Body of pancreas (tissue), 4 donors: ENCODE measurements around the gene KIZ. TPM values are rescaled to one million over a fixed set of nuclear protein-coding genes. Genes with fewer than 3 reads are reported as not detected.

Source experiments
- ATAC-seq: fragments of 150-250 bp; one replicate; pipeline ENCODE4 v1.9.1; 2016
- DNase-seq, 4 donors: peaks; one replicate each; pipeline ENCODE4 v3.0.0-alpha.2; 2019
- H3K27ac ChIP-seq, 4 donors: fragments of 200-600 bp; sonication (generic); 1 replicate in 3 of 4; 2 replicates in 1 of 4; pipeline versions ENCODE4 v1.5.1 to v1.6.1; 2016 to 2019; ENCODE audit warnings: mild to moderate bottlenecking in 1 of 4, mixed read lengths in 1 of 4, moderate library complexity in 1 of 4
- H3K27me3 ChIP-seq, 2 donors: fragments of 200-600 bp; sonication (generic); one replicate each; pipeline ENCODE4 v1.6.0; 2016; ENCODE audit warnings: mild to moderate bottlenecking in 1 of 2
- H3K36me3 ChIP-seq, 2 donors: fragments of 200-600 bp; sonication (generic); replicated peaks in 1 of 2; 2 replicates each; pipeline ENCODE4 v1.5.1; 2016; ENCODE audit warnings: low read depth in 2 of 2; ENCODE audit not compliant: insufficient read depth in 1 of 2
- H3K4me1 ChIP-seq: fragments of 200-600 bp; sonication (generic); one replicate; pipeline ENCODE4 v1.6.0; 2016
- H3K4me3 ChIP-seq, 2 donors: fragments of 200-600 bp; sonication (generic); 1 replicate in 1 of 2; 2 replicates in 1 of 2; pipeline ENCODE4 v1.5.1; 2016 to 2019
- H3K9me3 ChIP-seq, 3 donors: fragments of 200-600 bp; sonication (generic); 1 replicate in 2 of 3; 2 replicates in 1 of 3; pipeline ENCODE4 v1.5.1; 2016
- POLR2A ChIP-seq, 3 donors: fragments of 450-650 bp; IDR thresholded peaks; one replicate each; pipeline ENCODE4 v1.6.1; 2016; ENCODE audit warnings: antibody characterized with exemption in 3 of 3, mild to moderate bottlenecking in 2 of 3
- WGBS, 2 donors: methylation state at CpG; one replicate each; pipeline ENCODE4 v1.1.5; 2017; 5-methylcytosine and 5-hydroxymethylcytosine counted together
- intact Hi-C: fragments of 100-400 bp; cut with DNase I; formaldehyde crosslinking; loops from one replicate; pipeline ENCODE4 v1.15.1; 2023
- total RNA-seq, 2 donors: library from RNA; depleted of rRNA; stranded (reverse); fragments of >200 nt; gene quantifications; one replicate each; pipeline ENCODE4 v1.1.0, GENCODE V29; 2016
- TF ChIP-seq, protein P1 (sequence below), 7 experiments: fragments of 450-650 bp in 4 of 7; fragments of 200-600 bp in 3 of 7; sonication (generic) in 3 of 7; IDR thresholded peaks; one replicate each; pipeline ENCODE4 v1.5.1; 2016 to 2019; ENCODE audit warnings: antibody characterized with exemption in 7 of 7

The KIZ gene
- total RNA-seq, 2 donors from 2014 or later: 17.1 to 28.7 TPM

DNA sequence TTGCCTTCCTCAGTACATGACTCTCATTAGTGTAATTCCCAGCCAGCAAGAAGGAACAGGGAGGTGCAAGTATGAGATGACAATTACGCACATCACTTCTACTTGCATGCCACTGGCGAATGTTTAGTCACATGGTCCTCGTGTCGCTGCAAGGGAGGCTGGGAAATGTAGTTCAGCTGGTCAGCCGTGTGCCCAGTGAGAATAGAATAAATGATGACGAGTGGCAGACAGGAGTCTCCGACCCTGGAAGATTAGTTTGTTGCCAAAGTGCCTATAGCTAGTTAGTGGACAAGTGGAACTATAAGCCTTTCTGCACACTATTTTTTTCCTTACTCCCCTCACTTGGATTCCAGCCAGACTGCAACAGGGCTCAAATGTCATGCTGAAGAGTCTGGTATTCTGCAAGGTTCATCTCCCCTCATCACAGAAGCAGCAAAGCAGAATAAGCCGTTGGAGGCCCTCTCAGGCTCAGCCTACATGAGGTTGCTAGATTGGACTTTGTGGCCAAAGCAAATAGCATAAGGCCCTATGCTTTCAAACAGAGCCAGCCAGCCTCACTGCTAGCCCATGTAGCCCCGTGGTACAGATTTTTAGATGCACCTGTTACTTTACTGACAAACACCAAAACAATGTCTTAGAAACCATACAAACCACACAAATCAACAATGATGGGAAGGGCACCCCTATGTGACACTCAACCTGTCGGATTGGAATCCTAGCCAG, 29.4 kb upstream of the KIZ start:
- intact Hi-C loops: no loop called here
- TF ChIP-seq POLR2A (IDR thresholded peaks at IDR 0.05): no peak
- TF ChIP-seq, protein P1, sequence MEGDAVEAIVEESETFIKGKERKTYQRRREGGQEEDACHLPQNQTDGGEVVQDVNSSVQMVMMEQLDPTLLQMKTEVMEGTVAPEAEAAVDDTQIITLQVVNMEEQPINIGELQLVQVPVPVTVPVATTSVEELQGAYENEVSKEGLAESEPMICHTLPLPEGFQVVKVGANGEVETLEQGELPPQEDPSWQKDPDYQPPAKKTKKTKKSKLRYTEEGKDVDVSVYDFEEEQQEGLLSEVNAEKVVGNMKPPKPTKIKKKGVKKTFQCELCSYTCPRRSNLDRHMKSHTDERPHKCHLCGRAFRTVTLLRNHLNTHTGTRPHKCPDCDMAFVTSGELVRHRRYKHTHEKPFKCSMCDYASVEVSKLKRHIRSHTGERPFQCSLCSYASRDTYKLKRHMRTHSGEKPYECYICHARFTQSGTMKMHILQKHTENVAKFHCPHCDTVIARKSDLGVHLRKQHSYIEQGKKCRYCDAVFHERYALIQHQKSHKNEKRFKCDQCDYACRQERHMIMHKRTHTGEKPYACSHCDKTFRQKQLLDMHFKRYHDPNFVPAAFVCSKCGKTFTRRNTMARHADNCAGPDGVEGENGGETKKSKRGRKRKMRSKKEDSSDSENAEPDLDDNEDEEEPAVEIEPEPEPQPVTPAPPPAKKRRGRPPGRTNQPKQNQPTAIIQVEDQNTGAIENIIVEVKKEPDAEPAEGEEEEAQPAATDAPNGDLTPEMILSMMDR (IDR thresholded peaks at IDR 0.05): no peak
- Histone ChIP-seq H3K27me3 (peaks cover 0 to 14% of the 10 kb centered on the region in 2 donors), H3K4me1 (peaks cover 18% of the 10 kb centered on the region), H3K9me3 (no peaks in the 10 kb centered on the region), H3K4me3 (no peak overlapping the region), H3K36me3 (no peaks in the 10 kb centered on the region), H3K27ac (no peak overlapping the region)
- DNase-seq (no peak), ATAC-seq (no peak)
- 47 to 56% methylated on average over 9 to 10 of the region's 10 CpGs for WGBS, 2 donors

DNA sequence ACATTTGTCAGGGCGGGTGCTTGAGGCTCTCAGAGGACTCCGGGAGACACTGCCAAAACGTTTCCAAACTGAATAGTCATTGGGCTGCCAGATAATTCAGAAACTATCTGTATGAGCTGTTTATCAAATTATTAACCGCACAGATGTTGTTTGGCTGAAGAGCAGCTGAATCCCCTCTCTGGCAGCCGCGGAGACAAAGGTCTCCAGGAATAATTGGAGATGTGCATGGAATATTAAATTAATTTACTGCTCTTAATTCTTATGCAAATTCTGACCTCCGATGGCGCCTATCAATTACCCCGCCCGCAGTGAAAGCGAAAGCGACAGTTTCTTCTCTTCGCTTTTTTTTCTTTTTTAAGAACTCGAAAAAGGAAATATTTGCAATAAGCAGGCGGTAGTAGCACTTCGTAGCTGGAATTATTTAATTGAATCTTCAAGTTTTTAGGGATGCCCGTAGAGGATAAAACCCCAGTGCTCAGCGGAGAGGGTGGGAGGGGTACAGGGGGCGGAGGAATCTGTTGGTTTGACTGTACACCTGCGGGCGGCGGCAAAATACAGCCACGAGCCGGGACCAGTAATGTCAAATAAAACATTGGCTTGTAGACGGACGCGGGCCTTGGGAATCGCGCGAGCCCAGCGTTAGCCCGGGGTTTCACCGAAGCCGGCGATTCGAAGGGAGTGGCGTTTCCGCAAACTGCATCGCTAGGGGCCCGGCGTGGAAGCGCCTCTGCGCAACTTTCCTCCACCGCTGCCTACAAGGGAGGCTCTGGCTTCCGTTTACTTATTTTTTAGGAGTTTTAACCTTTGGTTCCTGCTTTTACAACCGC, 25.9 kb upstream of the KIZ start:
- ATAC-seq: no peak
- Histone ChIP-seq H3K36me3 (no peaks in the 10 kb centered on the region), H3K27me3 (peaks cover 0 to 40% of the 10 kb centered on the region in 2 donors), H3K27ac (no peak overlapping the region), H3K4me1 (peaks cover 32% of the 10 kb centered on the region), H3K4me3 (peak overlapping the region in 1 of 2 donors; percentile 12), H3K9me3 (no peaks in the 10 kb centered on the region)
- TF ChIP-seq, protein P1 (IDR thresholded peaks at IDR 0.05): no peak
- no peak for TF ChIP-seq POLR2A (IDR thresholded peaks at IDR 0.05)
- WGBS, 2 donors: 10 to 13% methylated on average over 46 of the region's 46 CpGs
- intact Hi-C loops: no loop called here
- peak in 3 of 4 donors; percentile 23 to 53 (median 38) for DNase-seq

DNA sequence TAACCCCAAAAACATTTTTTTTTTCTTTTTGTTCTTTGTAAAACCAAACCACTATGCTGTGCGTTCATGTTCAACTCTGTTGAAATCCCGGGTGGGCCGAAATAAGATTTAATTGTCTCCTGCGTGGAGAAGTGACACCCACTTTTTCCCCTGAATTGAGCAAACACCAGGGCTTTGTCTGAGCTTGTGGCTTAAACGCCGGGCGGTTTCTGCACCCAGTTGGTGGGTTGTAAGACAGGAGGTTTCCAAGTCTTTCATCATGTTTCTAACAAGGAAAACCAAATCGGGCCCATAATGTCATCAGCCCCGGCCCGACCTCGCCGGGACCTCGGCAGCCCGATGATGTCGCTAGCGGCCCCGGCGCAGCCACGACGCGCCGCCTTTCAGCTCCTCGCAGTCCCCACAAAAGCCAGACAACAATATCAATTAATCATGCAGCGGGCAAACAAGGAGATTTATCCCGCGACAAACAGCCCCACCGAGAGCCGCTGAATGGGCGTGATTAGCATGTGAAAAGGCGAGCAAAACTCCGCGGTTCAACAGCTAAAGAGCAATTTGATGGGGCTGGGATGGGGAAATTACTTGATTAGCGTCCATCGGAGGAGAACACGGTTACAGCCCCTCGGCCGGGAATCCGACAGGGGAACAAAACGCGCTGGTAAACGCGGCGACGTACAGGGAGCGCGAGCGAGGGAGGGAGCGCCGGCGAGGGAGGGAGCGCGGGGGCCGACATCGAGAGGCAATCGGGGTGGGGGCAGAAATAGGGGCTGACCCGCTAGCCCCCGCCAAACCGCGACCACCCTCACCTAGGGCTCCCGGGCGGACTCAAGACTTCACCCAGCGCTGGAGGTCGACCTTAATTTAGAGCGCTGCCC, 25.1 kb upstream of the KIZ start:
- Histone ChIP-seq H3K4me3 (peak overlapping the region in 1 of 2 donors; percentile 27), H3K27me3 (peaks cover 0 to 48% of the 10 kb centered on the region in 2 donors), H3K4me1 (peaks cover 40% of the 10 kb centered on the region), H3K27ac (no peak overlapping the region), H3K36me3 (no peaks in the 10 kb centered on the region), H3K9me3 (no peaks in the 10 kb centered on the region)
- WGBS, 2 donors: 3 to 7% methylated on average over 54 to 63 of the region's 64 CpGs
- ATAC-seq (no peak), DNase-seq (no peak)
- TF ChIP-seq POLR2A (IDR thresholded peaks at IDR 0.05): no peak
- TF ChIP-seq, protein P1 (IDR thresholded peaks at IDR 0.05): no peak
- intact Hi-C loops: no loop called here

DNA sequence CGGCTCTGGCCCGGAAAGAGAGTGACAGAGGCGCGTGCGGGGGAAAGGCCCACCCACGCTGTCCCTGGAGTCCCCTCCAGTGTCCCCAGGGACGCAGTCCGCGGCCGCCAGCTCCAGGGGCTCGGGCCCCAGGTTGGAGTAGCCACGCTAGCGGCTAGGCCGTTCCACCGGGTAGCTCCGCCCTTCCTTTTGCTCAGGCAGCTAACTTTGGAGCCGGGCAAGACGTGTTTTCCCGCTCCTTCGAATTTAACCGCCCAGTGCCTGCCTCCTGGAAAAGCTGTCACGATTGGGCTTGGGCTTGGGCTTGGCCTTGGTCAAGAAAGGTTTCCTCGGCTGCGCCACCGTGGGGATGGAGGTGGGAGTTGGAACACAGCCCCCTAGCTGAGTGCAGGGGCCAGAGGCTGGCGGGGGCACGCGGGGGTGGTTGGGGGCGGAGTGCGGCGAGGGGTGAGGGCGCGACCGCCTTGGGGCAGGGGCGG, 24.4 kb upstream of the KIZ start:
- TF ChIP-seq POLR2A (IDR thresholded peaks at IDR 0.05): no peak
- TF ChIP-seq, protein P1 (IDR thresholded peaks at IDR 0.05): no peak
- DNase-seq (peak in 3 of 4 donors; percentile 18 to 26 (median 20)), ATAC-seq (no peak)
- Histone ChIP-seq H3K4me3 (peak overlapping the region in 1 of 2 donors; percentile 27), H3K27ac (no peak overlapping the region), H3K27me3 (peaks cover 0 to 53% of the 10 kb centered on the region in 2 donors), H3K4me1 (peaks cover 46% of the 10 kb centered on the region), H3K36me3 (no peaks in the 10 kb centered on the region), H3K9me3 (no peaks in the 10 kb centered on the region)
- intact Hi-C loops: no loop called here
- 2 to 8% methylated on average over 25 to 31 of the region's 35 CpGs for WGBS, 2 donors
